Measurements from ENCODE around the gene CFH. TPM values are rescaled to one million over a fixed set of nuclear protein-coding genes. Genes with fewer than 3 reads are reported as not detected.

Gene CFH
- total RNA-seq, 1 donor from 2014 or later = 108 TPM

- Histone ChIP-seq H3K9me3 (no peaks in the 10 kb centered on the region), H3K36me3 (no peaks in the 10 kb centered on the region), H3K4me3 (no peak overlapping the region), H3K27me3 (no peaks in the 10 kb centered on the region), H3K27ac (no peak overlapping the region), H3K4me1 (no peaks in the 10 kb centered on the region)
- TF ChIP-seq CTCF (IDR thresholded peaks at IDR 0.05) = no peak
- intact Hi-C loops (cut with DNase I) = no loop called here
- no peak for DNase-seq (ENCODE audit: low spot score in 2 of 2)
Observed at GRCh38 chr1:196680107-196680506, 28.3 kb downstream of the CFH start.

GRCh38 chr1:196684476-196684875 lies 32.6 kb downstream of the CFH start:
- no peak for TF ChIP-seq CTCF (IDR thresholded peaks at IDR 0.05)
- no peak for DNase-seq (ENCODE audit: low spot score in 2 of 2)
- no peaks in the 10 kb centered on the region for H3K9me3 ChIP-seq
- H3K27me3 ChIP-seq = no peaks in the 10 kb centered on the region
- intact Hi-C loops (cut with DNase I) = no loop called here
- H3K4me1 ChIP-seq = no peaks in the 10 kb centered on the region
- H3K4me3 ChIP-seq = no peak overlapping the region
- H3K36me3 ChIP-seq = no peaks in the 10 kb centered on the region
- H3K27ac ChIP-seq = no peak overlapping the region

- intact Hi-C loops (cut with DNase I) = no loop called here
Observed at GRCh38 chr1:196685506-196685905, 33.7 kb downstream of the CFH start.

GRCh38 chr1:196689001-196689400 lies 37.2 kb downstream of the CFH start:
- Histone ChIP-seq H3K27me3 (no peaks in the 10 kb centered on the region), H3K4me3 (no peak overlapping the region), H3K27ac (no peak overlapping the region), H3K36me3 (no peaks in the 10 kb centered on the region), H3K9me3 (no peaks in the 10 kb centered on the region), H3K4me1 (no peaks in the 10 kb centered on the region)
- intact Hi-C loops (cut with DNase I) = no loop called here
- no peak for DNase-seq (ENCODE audit: low spot score in 2 of 2)
- no peak for TF ChIP-seq CTCF (IDR thresholded peaks at IDR 0.05)

More at GRCh38 chr1:196685506-196685905, 33.7 kb downstream of the CFH start:
- no peak for DNase-seq (ENCODE audit: low spot score in 2 of 2)
- TF ChIP-seq CTCF (IDR thresholded peaks at IDR 0.05) = no peak
- Histone ChIP-seq H3K4me3 (no peak overlapping the region), H3K27ac (no peak overlapping the region), H3K9me3 (no peaks in the 10 kb centered on the region), H3K27me3 (no peaks in the 10 kb centered on the region), H3K4me1 (no peaks in the 10 kb centered on the region), H3K36me3 (no peaks in the 10 kb centered on the region)

- H3K27ac ChIP-seq = no peak overlapping the region
- no peaks in the 10 kb centered on the region for H3K27me3 ChIP-seq
- no peak overlapping the region for H3K4me3 ChIP-seq
- no peak for DNase-seq (ENCODE audit: low spot score in 2 of 2)
- no peaks in the 10 kb centered on the region for H3K4me1 ChIP-seq
- intact Hi-C loops (cut with DNase I) = no loop called here
- no peaks in the 10 kb centered on the region for H3K36me3 ChIP-seq
- no peak for TF ChIP-seq CTCF (IDR thresholded peaks at IDR 0.05)
- H3K9me3 ChIP-seq = no peaks in the 10 kb centered on the region
Observed at GRCh38 chr1:196690582-196690981, 38.7 kb downstream of the CFH start.

GRCh38 chr1:196698993-196699392 lies 47.1 kb downstream of the CFH start:
- H3K4me3 ChIP-seq = no peak overlapping the region
- DNase-seq (ENCODE audit: low spot score in 2 of 2) = no peak
- H3K9me3 ChIP-seq = no peaks in the 10 kb centered on the region
- intact Hi-C loops (cut with DNase I) = no loop called here
- no peaks in the 10 kb centered on the region for H3K27me3 ChIP-seq
- TF ChIP-seq CTCF (IDR thresholded peaks at IDR 0.05) = no peak
- no peaks in the 10 kb centered on the region for H3K36me3 ChIP-seq
- no peak overlapping the region for H3K27ac ChIP-seq
- no peaks in the 10 kb centered on the region for H3K4me1 ChIP-seq

Measured in ascending aorta (tissue), 2 donors.